HepG2 (cell line): ENCODE data around the gene TLCD3B. TPM values are rescaled to one million over a fixed set of nuclear protein-coding genes. Genes with fewer than 3 reads are reported as not detected.

ENCODE experiments used
- ARNTL ChIP-seq: sonication (generic); formaldehyde crosslinking; IDR thresholded peaks from 2 replicates; pipeline ENCODE4 v1.4.0; 2020; ENCODE audit warnings: mild to moderate bottlenecking, missing genetic modification reagents
- CENPX ChIP-seq: sonication (generic); formaldehyde crosslinking; IDR thresholded peaks from 2 replicates; pipeline ENCODE4 v1.9.0; 2021; ENCODE audit warnings: mild to moderate bottlenecking, missing genetic modification reagents, moderate library complexity
- FOXA3 ChIP-seq: IDR thresholded peaks from 2 replicates; pipeline ENCODE4 v1.6.1; 2016; ENCODE audit warnings: missing genetic modification reagents, missing compliant biosample characterization
- FOXO1 ChIP-seq: sonication (generic); formaldehyde crosslinking; IDR thresholded peaks from 2 replicates; pipeline ENCODE4 v1.4.0; 2020; ENCODE audit warnings: missing genetic modification reagents
- GLI4 ChIP-seq: sonication (generic); formaldehyde crosslinking; IDR thresholded peaks from 2 replicates; pipeline ENCODE4 v1.5.1; 2020; ENCODE audit warnings: missing genetic modification reagents, mild to moderate bottlenecking, moderate library complexity, borderline replicate concordance
- KAT8 ChIP-seq: IDR thresholded peaks from 2 replicates; pipeline ENCODE4 v1.6.1; 2016; ENCODE audit warnings: missing genetic modification reagents, missing compliant biosample characterization
- KDM4B ChIP-seq: sonication (generic); formaldehyde crosslinking; IDR thresholded peaks from 2 replicates; pipeline ENCODE4 v1.4.0; 2020; ENCODE audit warnings: missing genetic modification reagents
- MED8 ChIP-seq: sonication (generic); formaldehyde crosslinking; IDR thresholded peaks from 2 replicates; pipeline ENCODE4 v1.8.1; 2023; ENCODE audit warnings: mild to moderate bottlenecking, missing genetic modification reagents; ENCODE audit not compliant: insufficient replicate concordance
- MTF2 ChIP-seq: sonication (generic); formaldehyde crosslinking; IDR thresholded peaks from 2 replicates; pipeline ENCODE4 v1.5.0; 2020; ENCODE audit warnings: missing genetic modification reagents, borderline replicate concordance
- RBM22 ChIP-seq: fragments of 200-400 bp; formaldehyde crosslinking; optimal IDR thresholded peaks from 2 replicates; pipeline ENCODE3; 2017; ENCODE audit warnings: mild to moderate bottlenecking, low read length, moderate library complexity
- SNAI1 ChIP-seq: sonication (generic); formaldehyde crosslinking; IDR thresholded peaks from 2 replicates; pipeline ENCODE4 v1.5.0; 2020; ENCODE audit warnings: mild to moderate bottlenecking, missing genetic modification reagents, borderline replicate concordance
- ZNF121 ChIP-seq: sonication (generic); formaldehyde crosslinking; IDR thresholded peaks from 2 replicates; pipeline ENCODE4 v1.5.0; 2020; ENCODE audit warnings: mild to moderate bottlenecking, missing genetic modification reagents
- ZNF317 ChIP-seq: sonication (generic); formaldehyde crosslinking; IDR thresholded peaks from 2 replicates; pipeline ENCODE4 v1.5.0; 2020; ENCODE audit warnings: mild to moderate bottlenecking, missing genetic modification reagents
- ZNF333 ChIP-seq: sonication (generic); formaldehyde crosslinking; IDR thresholded peaks from 2 replicates; pipeline ENCODE4 v1.4.0; 2020; ENCODE audit warnings: mild to moderate bottlenecking, missing genetic modification reagents, borderline replicate concordance
- ZNF552 ChIP-seq: sonication (generic); formaldehyde crosslinking; IDR thresholded peaks from 2 replicates; pipeline ENCODE4 v1.9.0; 2022; ENCODE audit warnings: missing genetic modification reagents, mild to moderate bottlenecking, borderline replicate concordance
- ZNF766 ChIP-seq: sonication (generic); formaldehyde crosslinking; IDR thresholded peaks from 2 replicates; pipeline ENCODE4 v1.5.0; 2020; ENCODE audit warnings: missing genetic modification reagents, borderline replicate concordance
- ZNF792 ChIP-seq: IDR thresholded peaks from 2 replicates; pipeline ENCODE4 v1.6.1; 2016
- polyA plus RNA-seq, 8 experiments: library from polyadenylated mRNA; depleted of rRNA in 3 of 8; stranded (reverse) in 7 of 8; unstranded in 1 of 8; fragments of >200 nt; fragmentation: Illumina TruSeq in 4 of 8; extraction: Trizol in 4 of 8; gene quantifications; 2 replicates each; pipeline versions ENCODE4 v1.2.1 to v1.2.3, GENCODE V29; 2011 to 2016; ENCODE audit warnings: low read depth in 4 of 8, missing spikeins in 1 of 8, mixed read lengths in 1 of 8; ENCODE audit not compliant: insufficient read depth in 1 of 8
- total RNA-seq, 5 experiments: library from RNA; depleted of rRNA; stranded (reverse); fragments of >200 nt; fragmentation: Illumina TruSeq; extraction: Trizol; gene quantifications; 2 replicates each; pipeline ENCODE4 v1.2.3, GENCODE V29; 2016; ENCODE audit warnings: low read depth in 1 of 5
- TF ChIP-seq, protein P1 (sequence below), 2 experiments: IDR thresholded peaks; 2 replicates each; pipeline ENCODE4 v1.6.1; 2011 to 2012; ENCODE audit warnings: low read length in 2 of 2, borderline replicate concordance in 1 of 2, low read depth in 1 of 2, mild to moderate bottlenecking in 1 of 2, moderate library complexity in 1 of 2
- TF ChIP-seq, protein P2 (sequence below): fragments of 450-650 bp; IDR thresholded peaks from 2 replicates; pipeline ENCODE4 v1.6.1; 2016
- TF ChIP-seq, protein P3 (sequence below): sonication (generic); formaldehyde crosslinking; IDR thresholded peaks from 2 replicates; pipeline ENCODE4 v1.8.0; 2022; ENCODE audit warnings: low read depth, missing genetic modification reagents
- TF ChIP-seq, protein P4 (sequence below): sonication (generic); formaldehyde crosslinking; IDR thresholded peaks from 2 replicates; pipeline ENCODE4 v1.4.0; 2020; ENCODE audit warnings: mild to moderate bottlenecking, missing genetic modification reagents, borderline replicate concordance

The TLCD3B gene
- total and polyA plus RNA-seq, 2 of the 13 experiments (the other 11 are each of a cell fraction or from before 2014, with no cell fraction given) = not detected

DNA sequence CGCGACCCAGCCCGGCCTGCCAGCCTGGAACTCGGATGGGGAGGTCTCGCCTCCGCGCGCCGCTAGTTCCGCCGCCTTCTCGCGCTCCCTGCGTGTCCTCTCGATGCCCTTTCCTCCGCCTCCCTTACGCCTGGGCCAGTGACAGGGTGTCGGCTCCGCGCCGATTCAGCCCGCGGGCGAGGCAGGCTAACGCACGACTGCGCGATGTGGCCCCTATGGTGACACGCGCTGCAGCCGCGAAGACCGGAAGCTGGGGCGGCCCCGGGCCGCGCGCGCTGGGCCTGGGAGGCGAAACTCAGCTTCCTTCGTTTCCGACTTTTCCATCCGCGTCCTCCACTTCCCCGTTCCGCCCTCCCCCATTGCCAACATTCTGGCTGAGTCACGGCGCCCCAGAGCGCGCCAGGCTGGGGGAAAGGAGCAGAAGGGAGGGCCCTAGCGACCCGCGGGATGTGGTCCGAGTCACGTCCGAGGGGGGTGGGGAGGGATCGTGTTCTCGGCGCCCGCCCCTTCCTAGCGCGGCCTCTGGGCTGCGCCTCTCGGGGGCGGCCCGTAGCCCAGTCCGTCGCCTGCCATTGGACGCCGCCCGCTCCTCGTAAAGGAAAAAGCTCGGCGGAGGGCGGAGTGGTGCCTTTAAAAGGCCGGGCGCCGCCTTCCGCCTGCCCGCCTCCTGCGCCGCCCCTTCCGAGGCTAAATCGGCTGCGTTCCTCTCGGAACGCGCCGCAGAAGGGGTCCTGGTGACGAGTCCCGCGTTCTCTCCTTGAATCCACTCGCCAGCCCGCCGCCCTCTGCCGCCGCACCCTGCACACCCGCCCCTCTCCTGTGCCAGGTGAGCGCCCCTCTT, 34.3 kb upstream of the TLCD3B start, which contains the start of gene ALDOA (continued):
- TF ChIP-seq, protein P1, sequence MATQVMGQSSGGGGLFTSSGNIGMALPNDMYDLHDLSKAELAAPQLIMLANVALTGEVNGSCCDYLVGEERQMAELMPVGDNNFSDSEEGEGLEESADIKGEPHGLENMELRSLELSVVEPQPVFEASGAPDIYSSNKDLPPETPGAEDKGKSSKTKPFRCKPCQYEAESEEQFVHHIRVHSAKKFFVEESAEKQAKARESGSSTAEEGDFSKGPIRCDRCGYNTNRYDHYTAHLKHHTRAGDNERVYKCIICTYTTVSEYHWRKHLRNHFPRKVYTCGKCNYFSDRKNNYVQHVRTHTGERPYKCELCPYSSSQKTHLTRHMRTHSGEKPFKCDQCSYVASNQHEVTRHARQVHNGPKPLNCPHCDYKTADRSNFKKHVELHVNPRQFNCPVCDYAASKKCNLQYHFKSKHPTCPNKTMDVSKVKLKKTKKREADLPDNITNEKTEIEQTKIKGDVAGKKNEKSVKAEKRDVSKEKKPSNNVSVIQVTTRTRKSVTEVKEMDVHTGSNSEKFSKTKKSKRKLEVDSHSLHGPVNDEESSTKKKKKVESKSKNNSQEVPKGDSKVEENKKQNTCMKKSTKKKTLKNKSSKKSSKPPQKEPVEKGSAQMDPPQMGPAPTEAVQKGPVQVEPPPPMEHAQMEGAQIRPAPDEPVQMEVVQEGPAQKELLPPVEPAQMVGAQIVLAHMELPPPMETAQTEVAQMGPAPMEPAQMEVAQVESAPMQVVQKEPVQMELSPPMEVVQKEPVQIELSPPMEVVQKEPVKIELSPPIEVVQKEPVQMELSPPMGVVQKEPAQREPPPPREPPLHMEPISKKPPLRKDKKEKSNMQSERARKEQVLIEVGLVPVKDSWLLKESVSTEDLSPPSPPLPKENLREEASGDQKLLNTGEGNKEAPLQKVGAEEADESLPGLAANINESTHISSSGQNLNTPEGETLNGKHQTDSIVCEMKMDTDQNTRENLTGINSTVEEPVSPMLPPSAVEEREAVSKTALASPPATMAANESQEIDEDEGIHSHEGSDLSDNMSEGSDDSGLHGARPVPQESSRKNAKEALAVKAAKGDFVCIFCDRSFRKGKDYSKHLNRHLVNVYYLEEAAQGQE (IDR thresholded peaks at IDR 0.05; ENCODE audit: borderline replicate concordance in 1 of 2, low read depth in 1 of 2, low read length in 2 of 2) = peak in 1 of 2 experiments; percentile 43; a peak in 2 of 4 replicates
- peak; percentile 23; the same call in 1 of the 2 replicates for TF ChIP-seq ZNF766 (CRISPR knock-in tag)
- peak; percentile 93 for TF ChIP-seq ZNF317 (CRISPR knock-in tag)
- TF ChIP-seq FOXA3 (CRISPR knock-in tag) = peak; percentile 61
- TF ChIP-seq, protein P2, sequence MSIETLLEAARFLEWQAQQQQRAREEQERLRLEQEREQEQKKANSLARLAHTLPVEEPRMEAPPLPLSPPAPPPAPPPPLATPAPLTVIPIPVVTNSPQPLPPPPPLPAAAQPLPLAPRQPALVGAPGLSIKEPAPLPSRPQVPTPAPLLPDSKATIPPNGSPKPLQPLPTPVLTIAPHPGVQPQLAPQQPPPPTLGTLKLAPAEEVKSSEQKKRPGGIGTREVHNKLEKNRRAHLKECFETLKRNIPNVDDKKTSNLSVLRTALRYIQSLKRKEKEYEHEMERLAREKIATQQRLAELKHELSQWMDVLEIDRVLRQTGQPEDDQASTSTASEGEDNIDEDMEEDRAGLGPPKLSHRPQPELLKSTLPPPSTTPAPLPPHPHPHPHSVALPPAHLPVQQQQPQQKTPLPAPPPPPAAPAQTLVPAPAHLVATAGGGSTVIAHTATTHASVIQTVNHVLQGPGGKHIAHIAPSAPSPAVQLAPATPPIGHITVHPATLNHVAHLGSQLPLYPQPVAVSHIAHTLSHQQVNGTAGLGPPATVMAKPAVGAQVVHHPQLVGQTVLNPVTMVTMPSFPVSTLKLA = peak; percentile 50; the same call in 1 of the 2 replicates
- peak; percentile 95 for TF ChIP-seq SNAI1 (CRISPR knock-in tag)
- peak; percentile 99 for TF ChIP-seq MED8
- TF ChIP-seq, protein P3, sequence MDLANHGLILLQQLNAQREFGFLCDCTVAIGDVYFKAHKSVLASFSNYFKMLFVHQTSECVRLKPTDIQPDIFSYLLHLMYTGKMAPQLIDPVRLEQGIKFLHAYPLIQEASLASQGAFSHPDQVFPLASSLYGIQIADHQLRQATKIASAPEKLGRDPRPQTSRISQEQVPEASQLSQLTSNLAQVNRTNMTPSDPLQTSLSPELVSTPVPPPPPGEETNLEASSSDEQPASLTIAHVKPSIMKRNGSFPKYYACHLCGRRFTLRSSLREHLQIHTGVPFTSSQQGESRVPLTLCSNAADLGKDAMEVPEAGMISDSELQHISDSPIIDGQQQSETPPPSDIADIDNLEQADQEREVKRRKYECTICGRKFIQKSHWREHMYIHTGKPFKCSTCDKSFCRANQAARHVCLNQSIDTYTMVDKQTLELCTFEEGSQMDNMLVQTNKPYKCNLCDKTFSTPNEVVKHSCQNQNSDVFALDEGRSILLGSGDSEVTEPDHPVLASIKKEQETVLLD = peak; percentile 71; the same call in 1 of the 2 replicates
- TF ChIP-seq ZNF792 (CRISPR knock-in tag) = peak; percentile 73; the same call in 1 of the 2 replicates
- peak; percentile 87 for TF ChIP-seq RBM22
- TF ChIP-seq KAT8 (CRISPR knock-in tag) = peak; percentile 92
- TF ChIP-seq MTF2 (CRISPR knock-in tag) = peak; percentile 99; the same call in 1 of the 2 replicates
- peak; percentile 81 for TF ChIP-seq ARNTL (CRISPR knock-in tag)
- no peak for TF ChIP-seq CENPX
- peak; percentile 75; the same call in 1 of the 2 replicates for TF ChIP-seq KDM4B (CRISPR knock-in tag)
- peak; percentile 91 for TF ChIP-seq ZNF333 (CRISPR knock-in tag)
- peak; percentile 71; the same call in 1 of the 2 replicates for TF ChIP-seq ZNF121 (CRISPR knock-in tag)
- TF ChIP-seq, protein P4, sequence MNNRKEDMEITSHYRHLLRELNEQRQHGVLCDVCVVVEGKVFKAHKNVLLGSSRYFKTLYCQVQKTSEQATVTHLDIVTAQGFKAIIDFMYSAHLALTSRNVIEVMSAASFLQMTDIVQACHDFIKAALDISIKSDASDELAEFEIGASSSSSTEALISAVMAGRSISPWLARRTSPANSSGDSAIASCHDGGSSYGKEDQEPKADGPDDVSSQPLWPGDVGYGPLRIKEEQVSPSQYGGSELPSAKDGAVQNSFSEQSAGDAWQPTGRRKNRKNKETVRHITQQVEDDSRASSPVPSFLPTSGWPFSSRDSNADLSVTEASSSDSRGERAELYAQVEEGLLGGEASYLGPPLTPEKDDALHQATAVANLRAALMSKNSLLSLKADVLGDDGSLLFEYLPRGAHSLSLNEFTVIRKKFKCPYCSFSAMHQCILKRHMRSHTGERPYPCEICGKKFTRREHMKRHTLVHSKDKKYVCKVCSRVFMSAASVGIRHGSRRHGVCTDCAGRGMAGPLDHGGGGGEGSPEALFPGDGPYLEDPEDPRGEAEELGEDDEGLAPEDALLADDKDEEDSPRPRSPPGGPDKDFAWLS (CRISPR knock-in tag) = no peak
- peak; percentile 44 for TF ChIP-seq GLI4 (CRISPR knock-in tag)
- TF ChIP-seq ZNF552 = peak; percentile 98
- peak; percentile 68 for TF ChIP-seq FOXO1 (CRISPR knock-in tag)
